ENCODE results near the gene SULT1A2.

DNA sequence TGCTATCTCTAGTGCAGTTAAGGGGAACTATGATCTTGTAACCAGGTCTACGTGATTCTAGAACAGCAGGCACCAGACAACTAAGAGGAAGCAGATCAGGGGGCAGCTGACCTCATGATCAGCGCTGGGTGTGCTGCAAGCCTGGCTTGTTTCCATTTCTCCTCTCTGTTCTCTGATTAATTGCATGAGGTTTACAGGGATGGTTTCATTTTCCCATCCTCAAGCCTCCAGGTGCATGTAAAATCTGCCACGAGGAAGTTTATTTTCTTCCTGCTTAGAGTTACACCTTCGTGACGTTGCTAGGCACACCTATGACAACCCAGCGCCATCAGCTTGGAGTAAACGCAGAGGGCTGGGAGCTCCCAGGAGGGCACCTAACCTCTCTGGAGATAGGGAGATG is 53.8 kb downstream of the SULT1A2 start:
- no peak for TF ChIP-seq POLR2A (IDR thresholded peaks at IDR 0.05)
- TF ChIP-seq, protein P1, sequence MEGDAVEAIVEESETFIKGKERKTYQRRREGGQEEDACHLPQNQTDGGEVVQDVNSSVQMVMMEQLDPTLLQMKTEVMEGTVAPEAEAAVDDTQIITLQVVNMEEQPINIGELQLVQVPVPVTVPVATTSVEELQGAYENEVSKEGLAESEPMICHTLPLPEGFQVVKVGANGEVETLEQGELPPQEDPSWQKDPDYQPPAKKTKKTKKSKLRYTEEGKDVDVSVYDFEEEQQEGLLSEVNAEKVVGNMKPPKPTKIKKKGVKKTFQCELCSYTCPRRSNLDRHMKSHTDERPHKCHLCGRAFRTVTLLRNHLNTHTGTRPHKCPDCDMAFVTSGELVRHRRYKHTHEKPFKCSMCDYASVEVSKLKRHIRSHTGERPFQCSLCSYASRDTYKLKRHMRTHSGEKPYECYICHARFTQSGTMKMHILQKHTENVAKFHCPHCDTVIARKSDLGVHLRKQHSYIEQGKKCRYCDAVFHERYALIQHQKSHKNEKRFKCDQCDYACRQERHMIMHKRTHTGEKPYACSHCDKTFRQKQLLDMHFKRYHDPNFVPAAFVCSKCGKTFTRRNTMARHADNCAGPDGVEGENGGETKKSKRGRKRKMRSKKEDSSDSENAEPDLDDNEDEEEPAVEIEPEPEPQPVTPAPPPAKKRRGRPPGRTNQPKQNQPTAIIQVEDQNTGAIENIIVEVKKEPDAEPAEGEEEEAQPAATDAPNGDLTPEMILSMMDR (IDR thresholded peaks at IDR 0.05) = no peak

All from heart left ventricle (tissue), 13 donors.